Measurements from ENCODE around the gene SLC38A8. TPM values are rescaled to one million over a fixed set of nuclear protein-coding genes. Genes with fewer than 3 reads are reported as not detected.

Gene SLC38A8
- total RNA-seq, 3 donors from 2014 or later: not detected

DNA sequence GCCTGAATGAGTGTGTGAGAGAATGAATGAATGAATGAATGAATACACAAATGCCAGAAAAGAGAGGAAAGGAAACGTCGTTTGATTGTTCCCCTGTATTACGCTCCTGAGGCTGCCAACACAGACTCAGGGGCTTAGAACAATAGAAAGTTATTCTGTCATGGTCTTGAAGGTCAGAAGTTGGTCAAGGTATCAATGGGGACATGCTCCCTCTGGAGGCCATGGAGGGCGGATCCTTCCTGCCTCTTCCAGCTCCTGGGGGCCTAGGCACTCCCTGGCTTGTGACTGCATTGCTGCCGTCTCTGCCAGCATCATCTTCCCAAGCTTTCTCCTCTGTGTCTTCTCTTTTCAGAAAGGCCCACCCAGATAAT is 1.5 kb upstream of the SLC38A8 start:
- no peaks in the 10 kb centered on the region for H3K9me3 ChIP-seq
- intact Hi-C loops (cut with DNase I; ENCODE audit: low total_unique reads): loop anchor here (5.0 to 10.0 kb wide), 2 partner anchors 219 to 1648 kb away; no protein-coding TSS in a partner anchor
- no peak overlapping the region for H3K4me3 ChIP-seq
- no peak overlapping the region for H3K27ac ChIP-seq
- DNase-seq (ENCODE audit: low spot score in 2 of 2): no peak
- TF ChIP-seq POLR2A (IDR thresholded peaks at IDR 0.05) (no peak), POLR2AphosphoS5 (IDR thresholded peaks at IDR 0.05) (no peak)
- TF ChIP-seq, protein P1, sequence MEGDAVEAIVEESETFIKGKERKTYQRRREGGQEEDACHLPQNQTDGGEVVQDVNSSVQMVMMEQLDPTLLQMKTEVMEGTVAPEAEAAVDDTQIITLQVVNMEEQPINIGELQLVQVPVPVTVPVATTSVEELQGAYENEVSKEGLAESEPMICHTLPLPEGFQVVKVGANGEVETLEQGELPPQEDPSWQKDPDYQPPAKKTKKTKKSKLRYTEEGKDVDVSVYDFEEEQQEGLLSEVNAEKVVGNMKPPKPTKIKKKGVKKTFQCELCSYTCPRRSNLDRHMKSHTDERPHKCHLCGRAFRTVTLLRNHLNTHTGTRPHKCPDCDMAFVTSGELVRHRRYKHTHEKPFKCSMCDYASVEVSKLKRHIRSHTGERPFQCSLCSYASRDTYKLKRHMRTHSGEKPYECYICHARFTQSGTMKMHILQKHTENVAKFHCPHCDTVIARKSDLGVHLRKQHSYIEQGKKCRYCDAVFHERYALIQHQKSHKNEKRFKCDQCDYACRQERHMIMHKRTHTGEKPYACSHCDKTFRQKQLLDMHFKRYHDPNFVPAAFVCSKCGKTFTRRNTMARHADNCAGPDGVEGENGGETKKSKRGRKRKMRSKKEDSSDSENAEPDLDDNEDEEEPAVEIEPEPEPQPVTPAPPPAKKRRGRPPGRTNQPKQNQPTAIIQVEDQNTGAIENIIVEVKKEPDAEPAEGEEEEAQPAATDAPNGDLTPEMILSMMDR (IDR thresholded peaks at IDR 0.05): no peak
- no peaks in the 10 kb centered on the region for H3K4me1 ChIP-seq
- H3K36me3 ChIP-seq: peaks cover 4% of the 10 kb centered on the region
- H3K27me3 ChIP-seq: peaks cover 0 to 5% of the 10 kb centered on the region in 2 donors

- Histone ChIP-seq H3K4me1 (no peaks in the 10 kb centered on the region), H3K27ac (no peak overlapping the region), H3K36me3 (no peaks in the 10 kb centered on the region), H3K9me3 (no peaks in the 10 kb centered on the region), H3K4me3 (no peak overlapping the region), H3K27me3 (peaks cover 0 to 5% of the 10 kb centered on the region in 2 donors)
- no peak for DNase-seq (ENCODE audit: low spot score in 2 of 2)
- no peak for TF ChIP-seq POLR2A (IDR thresholded peaks at IDR 0.05)
- intact Hi-C loops (cut with DNase I; ENCODE audit: low total_unique reads): loop anchor here (5.0 to 10.0 kb wide), 2 partner anchors 219 to 1649 kb away; no protein-coding TSS in a partner anchor
Observed at GRCh38 chr16:84043486-84044117, 1.0 kb upstream of the SLC38A8 start.

DNA sequence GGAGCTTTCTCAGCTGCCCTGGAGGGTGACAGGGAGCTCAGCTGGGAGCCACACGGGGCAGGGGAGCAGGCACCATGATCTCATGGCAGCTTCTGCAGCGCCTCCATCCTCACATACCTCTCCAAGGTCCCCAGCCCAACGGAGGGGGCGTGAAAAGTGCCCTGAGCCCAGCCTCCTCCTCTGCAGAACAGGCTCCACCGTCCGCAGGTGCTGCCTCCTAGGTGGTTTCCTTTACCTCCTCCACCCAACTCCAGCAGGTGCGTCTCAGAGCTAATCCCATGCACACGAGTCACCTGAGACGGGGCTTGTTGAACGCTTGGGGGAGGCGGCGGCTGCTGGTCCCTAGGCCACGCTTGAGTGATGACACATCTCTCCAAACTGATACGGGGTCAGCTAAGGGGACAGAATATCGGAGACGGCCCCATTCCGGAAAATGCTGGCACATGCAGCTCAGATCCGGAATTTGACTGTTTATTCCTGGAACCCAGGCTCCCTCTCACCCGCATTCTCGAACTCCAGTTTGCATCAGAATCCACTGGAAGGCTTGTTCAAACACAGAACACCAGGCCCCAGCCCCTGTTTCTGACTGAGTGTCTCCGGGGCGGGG is 387 bp upstream of the SLC38A8 start:
- no peak overlapping the region for H3K4me3 ChIP-seq
- intact Hi-C loops (cut with DNase I; ENCODE audit: low total_unique reads): loop anchor here (5.0 to 10.0 kb wide), 2 partner anchors 218 to 1649 kb away; no protein-coding TSS in a partner anchor
- no peak for DNase-seq (ENCODE audit: low spot score in 2 of 2)
- H3K27ac ChIP-seq: no peak overlapping the region
- TF ChIP-seq POLR2A (IDR thresholded peaks at IDR 0.05) (no peak), POLR2AphosphoS5 (IDR thresholded peaks at IDR 0.05) (no peak)
- TF ChIP-seq, protein P1 (IDR thresholded peaks at IDR 0.05): no peak
- no peaks in the 10 kb centered on the region for H3K36me3 ChIP-seq
- no peaks in the 10 kb centered on the region for H3K4me1 ChIP-seq
- H3K9me3 ChIP-seq: no peaks in the 10 kb centered on the region
- peaks cover 0 to 5% of the 10 kb centered on the region in 2 donors for H3K27me3 ChIP-seq

- Histone ChIP-seq H3K9me3 (no peaks in the 10 kb centered on the region), H3K4me3 (no peak overlapping the region), H3K36me3 (no peaks in the 10 kb centered on the region), H3K27me3 (peaks cover 0 to 5% of the 10 kb centered on the region in 2 donors), H3K27ac (no peak overlapping the region), H3K4me1 (no peaks in the 10 kb centered on the region)
- no peak for TF ChIP-seq POLR2A (IDR thresholded peaks at IDR 0.05)
- TF ChIP-seq, protein P1 (IDR thresholded peaks at IDR 0.05): no peak
- TF ChIP-seq POLR2AphosphoS5 (IDR thresholded peaks at IDR 0.05): no peak
- intact Hi-C loops (cut with DNase I; ENCODE audit: low total_unique reads): loop anchor here (5.0 to 10.0 kb wide), 2 partner anchors 217 to 1650 kb away; no protein-coding TSS in a partner anchor
- no peak for DNase-seq (ENCODE audit: low spot score in 2 of 2)
Observed at GRCh38 chr16:84041881-84042280, 714 bp downstream of the SLC38A8 start.

DNA sequence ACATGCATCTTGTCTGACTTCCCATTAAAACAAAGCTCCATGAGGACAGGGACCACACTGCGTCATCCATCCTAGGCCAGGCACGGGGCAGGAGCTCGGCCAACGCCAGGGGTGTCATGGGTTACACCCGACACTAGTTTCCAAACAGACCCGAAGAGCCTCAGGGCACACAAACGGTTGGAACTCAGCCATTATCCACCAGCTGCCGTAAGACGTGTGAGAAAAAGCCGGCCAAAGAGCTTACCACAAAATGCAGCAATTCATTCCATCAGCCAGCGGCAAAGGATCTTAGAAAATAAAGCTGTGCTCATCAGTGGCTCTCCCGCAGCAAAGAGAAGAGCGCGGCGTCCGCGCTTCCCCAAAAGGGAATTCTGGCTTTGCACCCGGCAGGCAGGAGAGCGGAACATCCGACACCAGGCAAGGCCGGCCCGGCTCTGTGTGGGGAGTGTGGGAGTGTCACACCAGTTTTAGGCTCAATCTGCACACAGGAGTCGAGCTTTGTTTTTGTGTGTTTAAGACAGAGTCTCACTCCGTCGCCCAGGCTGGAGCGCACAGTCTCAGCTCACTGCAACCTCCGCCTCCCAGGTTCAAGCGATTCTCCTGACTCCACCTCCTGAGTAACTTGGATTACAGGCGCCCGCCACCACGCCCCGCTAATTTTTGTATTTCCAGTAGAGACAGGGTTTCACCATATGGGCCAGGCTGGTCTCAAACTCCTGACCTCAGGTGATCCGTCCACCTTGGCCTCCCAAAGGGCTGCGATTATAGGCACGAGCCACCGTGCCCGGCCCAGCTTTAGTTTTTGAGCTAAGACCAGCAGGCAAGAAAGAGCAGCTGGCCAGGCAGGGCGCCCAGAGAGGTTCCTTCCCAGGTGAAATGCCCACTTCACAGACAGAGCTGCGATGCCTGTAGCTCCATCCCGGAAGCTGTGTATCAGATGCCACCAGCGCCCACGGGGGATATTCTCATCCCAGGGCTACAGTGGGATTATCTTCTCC is 1.5 kb downstream of the SLC38A8 start:
- H3K4me3 ChIP-seq: no peak overlapping the region
- H3K27ac ChIP-seq: no peak overlapping the region
- peak; percentile 53 to 64 for DNase-seq (ENCODE audit: low spot score in 2 of 2)
- H3K27me3 ChIP-seq: peaks cover 0 to 5% of the 10 kb centered on the region in 2 donors
- TF ChIP-seq, protein P1 (IDR thresholded peaks at IDR 0.05): no peak
- TF ChIP-seq POLR2A (IDR thresholded peaks at IDR 0.05) (no peak), POLR2AphosphoS5 (IDR thresholded peaks at IDR 0.05) (no peak)
- H3K36me3 ChIP-seq: no peaks in the 10 kb centered on the region
- H3K9me3 ChIP-seq: peaks cover 0 to 3% of the 10 kb centered on the region in 2 donors
- intact Hi-C loops (cut with DNase I; ENCODE audit: low total_unique reads): loop anchor here (1.0 to 10.0 kb wide), 3 partner anchors 20 to 1651 kb away; no protein-coding TSS in a partner anchor
- H3K4me1 ChIP-seq: no peaks in the 10 kb centered on the region
